GM19372 (cell line): ENCODE data around the gene CDH5.

Source experiments
- ATAC-seq: cut with Tn5 transposase; IDR thresholded peaks from one replicate; pipeline ENCODE4 v1.9.1; 2021; ENCODE audit warnings: mild to moderate bottlenecking, low read depth, moderate library complexity; ENCODE audit not compliant: unreplicated experiment

CDH5 gene

GRCh38 chr16:66372078-66372897 lies 5.8 kb downstream of the CDH5 start:
- ATAC-seq, result no peak

DNA sequence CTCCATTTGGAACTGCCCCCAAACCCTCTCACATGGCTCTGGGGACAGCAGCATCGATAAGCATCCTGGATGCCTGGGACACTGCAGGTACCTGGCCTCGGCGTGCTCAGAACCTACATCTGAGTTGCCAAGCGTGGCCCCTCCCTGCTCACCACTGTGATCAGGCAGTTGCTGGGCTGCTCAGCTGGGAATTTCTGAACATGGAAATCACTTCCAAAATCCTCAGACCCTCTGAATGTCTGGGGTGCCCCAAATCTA lies 6.3 kb downstream of the CDH5 start:
- no peak for ATAC-seq

- ATAC-seq, result no peak
Observed at GRCh38 chr16:66373667-66374066, 7.2 kb downstream of the CDH5 start.

GRCh38 chr16:66374176-66374575 lies 7.7 kb downstream of the CDH5 start:
- no peak for ATAC-seq

DNA sequence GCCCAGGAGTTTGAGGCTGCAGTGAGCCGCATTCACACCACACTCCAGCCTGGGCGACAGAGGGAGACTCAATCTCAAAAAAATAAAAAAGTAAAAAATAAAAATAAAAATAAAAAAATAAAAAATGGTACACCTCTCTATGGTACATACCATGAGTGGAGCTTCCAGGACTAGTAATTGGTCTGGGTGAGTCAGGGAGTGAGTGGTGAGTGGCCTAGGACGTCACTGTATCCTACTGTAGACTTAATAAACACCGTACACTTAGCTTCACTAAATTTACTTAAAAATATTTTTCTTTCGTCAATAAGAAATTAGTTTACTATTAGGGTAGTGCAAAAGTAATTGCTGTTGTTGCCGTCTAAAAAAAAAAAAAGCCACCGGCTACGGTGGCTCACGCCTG lies 9.0 kb downstream of the CDH5 start:
- ATAC-seq, result no peak

- ATAC-seq, result no peak
Observed at GRCh38 chr16:66376114-66376513, 9.6 kb downstream of the CDH5 start.

GRCh38 chr16:66376577-66377305 lies 10.2 kb downstream of the CDH5 start:
- no peak for ATAC-seq

DNA sequence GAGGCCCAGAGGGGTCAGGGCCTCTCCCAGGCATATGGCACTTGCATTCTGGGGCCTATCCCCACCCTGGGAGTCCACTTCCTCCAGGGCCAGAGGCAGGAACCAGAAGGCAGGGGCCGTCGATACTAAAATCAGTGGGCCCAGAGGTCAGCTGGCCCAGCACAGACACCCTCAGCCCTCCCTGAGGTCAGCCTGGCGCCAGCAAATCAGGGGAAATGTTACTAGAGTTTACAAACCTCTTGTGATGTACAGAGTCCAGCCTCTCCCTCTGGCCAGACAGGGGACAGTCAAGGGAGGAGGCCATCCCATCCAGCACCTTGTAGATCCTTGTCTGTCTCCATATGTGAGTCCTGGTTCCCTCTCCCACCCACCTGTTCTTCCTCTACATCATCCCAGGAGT lies 10.8 kb downstream of the CDH5 start:
- no peak for ATAC-seq

DNA sequence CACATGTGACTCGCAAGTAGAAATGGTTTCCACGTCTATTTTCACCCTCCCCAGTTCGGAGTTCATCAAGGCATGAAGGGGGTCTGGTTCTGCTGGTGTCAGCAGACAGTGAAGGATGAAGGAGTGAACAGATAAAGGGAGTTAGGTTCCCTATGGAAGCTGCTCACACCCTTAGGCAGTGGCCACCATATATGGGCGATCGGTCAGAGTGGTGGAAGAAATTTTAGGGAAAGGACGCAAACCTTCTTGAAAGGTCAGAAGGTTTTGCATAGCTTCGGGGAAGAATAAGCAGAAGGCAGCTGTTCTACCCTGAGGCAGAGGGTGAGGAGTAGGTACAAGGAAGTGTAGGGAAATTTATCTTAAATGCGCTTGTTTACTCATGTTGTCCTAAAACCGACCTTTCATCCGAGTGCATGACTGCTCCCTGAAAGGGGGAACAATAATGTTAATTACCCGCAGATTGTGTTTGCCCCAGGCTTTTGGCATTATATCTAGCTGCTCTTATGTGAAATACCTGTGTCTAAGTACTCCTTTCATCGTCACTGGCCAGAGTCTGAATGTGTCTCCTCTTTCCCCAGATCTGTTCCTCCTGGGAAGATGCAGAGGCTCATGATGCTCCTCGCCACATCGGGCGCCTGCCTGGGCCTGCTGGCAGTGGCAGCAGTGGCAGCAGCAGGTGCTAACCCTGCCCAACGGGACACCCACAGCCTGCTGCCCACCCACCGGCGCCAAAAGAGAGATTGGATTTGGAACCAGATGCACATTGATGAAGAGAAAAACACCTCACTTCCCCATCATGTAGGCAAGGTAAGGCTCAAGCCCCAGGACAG lies 12.5 kb downstream of the CDH5 start:
- no peak for ATAC-seq

DNA sequence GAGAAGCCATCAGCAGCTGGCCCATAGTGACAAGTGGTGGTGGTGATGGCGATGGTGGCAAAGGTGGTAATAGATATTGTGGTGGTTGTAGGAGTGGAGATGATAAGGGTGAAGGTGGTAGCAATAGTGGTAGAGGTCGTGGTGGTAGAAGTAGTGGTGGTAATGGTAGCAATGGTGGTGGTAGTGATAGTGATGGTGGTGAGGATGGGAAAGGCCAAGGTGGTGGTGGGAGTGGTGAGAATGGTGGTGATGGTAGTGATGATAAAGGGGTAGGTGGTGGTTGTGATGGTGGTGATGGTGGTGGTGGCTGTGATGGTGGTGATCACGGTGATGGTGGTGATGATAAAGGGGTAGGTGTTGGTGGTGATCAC lies 13.1 kb downstream of the CDH5 start:
- ATAC-seq, result no peak

- ATAC-seq, result no peak
Observed at GRCh38 chr16:66380421-66380820, 13.9 kb downstream of the CDH5 start.

DNA sequence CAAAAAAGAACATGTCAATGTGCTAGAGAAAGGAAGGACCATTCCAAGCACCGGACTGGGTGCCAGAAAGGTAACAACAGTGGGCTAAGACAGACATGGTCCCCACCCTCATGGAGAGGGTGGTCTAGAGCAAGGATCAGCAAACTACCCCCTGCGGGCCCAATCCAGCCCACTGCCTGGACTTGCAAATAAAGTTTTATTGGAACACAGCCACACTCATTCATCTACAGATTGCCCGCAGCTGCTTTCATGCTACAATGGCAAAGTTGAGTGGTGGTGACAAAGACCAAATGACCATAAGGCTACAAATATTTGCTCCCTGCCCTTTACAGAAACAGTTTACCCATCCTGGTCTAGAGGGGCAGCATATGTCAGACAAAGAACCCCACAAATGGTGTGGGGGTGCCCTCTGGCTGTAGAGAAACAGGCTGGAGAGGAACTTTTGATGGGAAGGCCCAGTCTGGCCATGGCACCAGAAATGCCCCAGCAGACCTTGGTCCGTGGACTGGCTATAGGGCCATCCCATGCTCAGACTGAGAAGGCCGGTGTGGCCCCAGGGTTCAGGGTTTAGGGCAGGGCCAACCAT lies 15.2 kb downstream of the CDH5 start:
- ATAC-seq, result no peak

DNA sequence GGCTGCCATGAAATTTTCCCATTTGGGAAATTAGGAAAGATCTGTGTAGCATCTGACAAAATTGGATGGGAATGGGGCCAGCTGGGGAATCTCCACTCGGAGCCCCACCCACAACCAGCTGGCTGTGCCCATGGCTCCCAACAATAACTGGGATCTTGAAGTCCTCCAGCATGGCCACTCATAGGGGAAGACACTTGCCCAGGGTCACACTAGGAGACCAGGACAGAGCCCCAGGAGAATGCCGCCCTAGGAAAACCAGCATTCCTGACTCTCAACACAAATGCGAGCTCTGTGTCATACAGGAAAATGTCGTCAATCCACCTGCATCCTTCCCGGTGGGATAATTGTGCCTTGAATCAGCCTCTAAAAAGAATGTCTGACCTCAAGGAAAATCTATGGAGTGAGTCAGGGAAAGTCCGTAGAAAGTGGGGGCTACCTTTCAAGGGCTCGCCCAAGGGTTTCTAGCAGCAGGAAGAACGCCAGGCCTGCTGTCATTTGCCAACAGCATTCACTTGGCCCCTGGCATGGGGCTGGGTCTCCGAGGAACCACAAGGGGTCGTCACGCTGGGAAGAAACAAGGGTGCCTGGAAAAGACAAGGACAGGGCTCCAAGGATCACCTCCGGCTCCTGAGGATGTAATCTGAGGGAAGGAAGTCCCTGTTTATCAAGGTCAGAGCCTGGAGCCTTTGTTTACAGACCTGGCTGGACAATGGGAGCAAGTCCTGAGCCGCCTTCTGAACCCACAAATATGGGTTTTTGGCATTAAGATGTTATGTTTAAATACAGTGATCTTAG lies 15.9 kb downstream of the CDH5 start:
- ATAC-seq, result no peak

GRCh38 chr16:66382966-66383299 lies 16.4 kb downstream of the CDH5 start:
- no peak for ATAC-seq

- ATAC-seq, result no peak
Observed at GRCh38 chr16:66383551-66383950, 17.1 kb downstream of the CDH5 start.

DNA sequence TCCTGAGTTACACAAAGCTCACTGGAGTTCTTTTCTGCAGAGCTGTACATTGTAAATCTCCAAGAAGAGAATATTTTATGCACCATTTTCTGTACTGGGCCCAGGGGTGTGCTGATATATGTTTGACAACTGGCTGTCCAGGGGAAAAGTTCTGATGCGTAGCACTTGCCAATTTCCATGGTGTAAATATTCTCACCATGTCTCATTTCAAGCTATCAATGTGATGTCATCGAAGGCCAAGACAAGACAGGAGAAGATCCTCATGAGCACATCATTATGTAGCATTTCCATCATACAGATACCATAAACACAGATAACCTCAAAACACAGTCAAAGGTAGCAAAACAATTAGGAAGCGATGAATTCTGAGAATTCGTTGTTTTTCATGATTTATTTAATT lies 18.9 kb downstream of the CDH5 start:
- ATAC-seq, result no peak

GRCh38 chr16:66386629-66387622 lies 20.4 kb downstream of the CDH5 start:
- ATAC-seq, result no peak

DNA sequence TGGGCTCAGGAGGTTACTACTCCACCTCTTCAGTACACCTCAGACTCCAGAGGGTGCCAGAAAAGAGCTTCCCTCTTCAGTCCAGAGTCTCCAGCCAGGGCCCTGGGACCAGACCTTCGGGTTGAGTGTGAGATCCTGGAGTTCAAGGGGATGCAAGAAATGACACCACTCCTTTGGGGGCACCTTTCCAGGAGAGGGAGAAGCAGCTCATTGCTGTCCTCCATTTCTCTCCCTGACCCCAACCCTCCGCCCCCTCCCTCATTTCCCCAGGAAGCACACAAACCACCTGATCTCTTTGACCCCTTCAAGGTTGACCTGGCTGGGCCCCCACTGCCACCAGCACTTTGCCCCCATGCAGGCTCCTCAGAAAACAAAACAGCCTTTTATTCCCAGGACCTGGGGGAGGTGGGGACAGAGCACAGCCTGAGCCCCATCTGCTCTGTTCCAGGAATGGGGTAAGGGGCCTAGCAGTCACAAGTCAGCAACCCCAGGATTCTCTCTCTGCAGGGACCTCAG lies 21.4 kb downstream of the CDH5 start:
- no peak for ATAC-seq
